HL-60/S4 treated with phorbol 12-myristate 13-acetate at 8.2 ng/mL for 4 days and 3 days (cell line): ENCODE results near the gene VSTM2B.

ENCODE experiments used
- in situ Hi-C: fragments of 300-500 bp; cut with MboI; formaldehyde crosslinking; loops from 2 replicates; pipeline ENCODE4 v1.15.0; 2022; ENCODE audit warnings: low sequenced_read_pairs

VSTM2B gene

GRCh38 chr19:29563486-29564101, 37.8 kb downstream of the VSTM2B start:
- in situ Hi-C loops: no loop called here

GRCh38 chr19:29564574-29565005, 38.8 kb downstream of the VSTM2B start:
- in situ Hi-C loops: no loop called here

GRCh38 chr19:29565171-29565570, 39.4 kb downstream of the VSTM2B start:
- in situ Hi-C loops: no loop called here

- in situ Hi-C loops: no loop called here
Measured at GRCh38 chr19:29566496-29567054, 40.8 kb downstream of the VSTM2B start.

GRCh38 chr19:29567366-29567915, 41.6 kb downstream of the VSTM2B start:
- in situ Hi-C loops: no loop called here

GRCh38 chr19:29568036-29569025, 42.5 kb downstream of the VSTM2B start:
- in situ Hi-C loops: no loop called here

GRCh38 chr19:29569038-29569911, 43.5 kb downstream of the VSTM2B start:
- in situ Hi-C loops: no loop called here

GRCh38 chr19:29571181-29571580, 45.4 kb downstream of the VSTM2B start:
- in situ Hi-C loops: no loop called here

- in situ Hi-C loops: no loop called here
Measured at GRCh38 chr19:29573486-29573885, 47.7 kb downstream of the VSTM2B start.

- in situ Hi-C loops: no loop called here
Measured at GRCh38 chr19:29574510-29574909, 48.7 kb downstream of the VSTM2B start.

GRCh38 chr19:29576046-29576606, 50.3 kb downstream of the VSTM2B start:
- in situ Hi-C loops: no loop called here

GRCh38 chr19:29576761-29577648, 51.2 kb downstream of the VSTM2B start:
- in situ Hi-C loops: no loop called here

GRCh38 chr19:29577649-29577963, 51.8 kb downstream of the VSTM2B start:
- in situ Hi-C loops: no loop called here

- in situ Hi-C loops: no loop called here
Measured at GRCh38 chr19:29578349-29578748, 52.6 kb downstream of the VSTM2B start.

GRCh38 chr19:29579308-29579910, 53.6 kb downstream of the VSTM2B start:
- in situ Hi-C loops: no loop called here

- in situ Hi-C loops: no loop called here
Measured at GRCh38 chr19:29581398-29581797, 55.6 kb downstream of the VSTM2B start.

- in situ Hi-C loops: no loop called here
Measured at GRCh38 chr19:29583196-29583999, 57.6 kb downstream of the VSTM2B start.

GRCh38 chr19:29586401-29586800, 60.6 kb downstream of the VSTM2B start:
- in situ Hi-C loops: no loop called here
